BJ (cell line): ENCODE measurements around the gene SDHA. TPM values are rescaled to one million over a fixed set of nuclear protein-coding genes. Genes with fewer than 3 reads are reported as not detected.

Experiments used
- CTCF ChIA-PET: fragments of 350-600 bp; formaldehyde crosslinking; extraction: SDS; loops from one replicate; lab custom pipeline; 2021; ENCODE audit warnings: antibody characterized with exemption, inconsistent platforms; lab: Yijun Ruan, JAX
- POLR2A ChIA-PET: fragments of 300-600 bp; sonication (Branson Sonifier 250); formaldehyde crosslinking; extraction: SDS; loops from one replicate; lab custom pipeline; 2021; ENCODE audit warnings: antibody characterized with exemption; lab: Charles Lee
- DNase-seq: peaks from one replicate; pipeline ENCODE4 v3.0.0-alpha.2; 2011; ENCODE audit warnings: low read depth
- H3K27me3 ChIP-seq: 2 replicates; pipeline ENCODE4 v1.6.0; 2011; ENCODE audit warnings: low read length; ENCODE audit not compliant: control insufficient read depth, insufficient read depth
- H3K36me3 ChIP-seq: 2 replicates; pipeline ENCODE4 v1.5.1; 2011; ENCODE audit warnings: low read length; ENCODE audit not compliant: control insufficient read depth, insufficient read depth
- H3K4me3 ChIP-seq: 2 replicates; pipeline ENCODE4 v1.5.1; 2011; ENCODE audit warnings: low read depth, mild to moderate bottlenecking, control low read depth, low read length
- CTCF ChIP-seq: IDR thresholded peaks from 2 replicates; pipeline ENCODE4 v1.5.1; 2011; ENCODE audit warnings: low read depth, mild to moderate bottlenecking, control low read depth, inconsistent platforms, low read length, moderate library complexity; ENCODE audit not compliant: insufficient read depth
- polyA plus RNA-seq: library from polyadenylated mRNA; depleted of rRNA; stranded (reverse); fragments of >200 nt; gene quantifications from 2 replicates; pipeline ENCODE4 v1.2.3, GENCODE V29; 2011

The SDHA gene
- polyA plus RNA-seq, 1 experiment: 112 TPM

- DNase-seq: no peak
- Histone ChIP-seq H3K4me3 (no peak overlapping the region), H3K36me3 (peaks cover 2% of the 10 kb centered on the region; the same call in 1 of the 2 replicates), H3K27me3 (peaks cover 1% of the 10 kb centered on the region; the same call in 1 of the 2 replicates)
- no peak for TF ChIP-seq CTCF
- ChIA-PET CTCF (interaction anchor here (0.8 to 1.4 kb wide), 2 partner anchors 9 to 14 kb away, joined by 3 to 4 read pairs; no protein-coding TSS in a partner anchor), POLR2A (no interaction called here)
These were observed 43.1 kb upstream of the SDHA start for GRCh38 chr5:174876-175465.

- no peak for DNase-seq
- H3K27me3 ChIP-seq: peaks cover 4% of the 10 kb centered on the region
- H3K36me3 ChIP-seq: peaks cover 2% of the 10 kb centered on the region; the same call in 1 of the 2 replicates
- no peak overlapping the region for H3K4me3 ChIP-seq
- ChIA-PET POLR2A (no interaction called here), CTCF (no interaction called here)
- TF ChIP-seq CTCF: no peak
These were observed 41.8 kb upstream of the SDHA start for GRCh38 chr5:176296-176823.

- CTCF ChIA-PET: interaction anchor here (2.8 kb wide), 1 partner anchor 10 kb away, joined by 10 read pairs; no protein-coding TSS in a partner anchor
These were observed 40.0 kb upstream of the SDHA start for GRCh38 chr5:178110-178509.

GRCh38 chr5:179401-179800 is 38.7 kb upstream of the SDHA start:
- Histone ChIP-seq H3K36me3 (no peaks in the 10 kb centered on the region; the same call in 1 of the 2 replicates), H3K4me3 (no peak overlapping the region), H3K27me3 (peaks cover 3% of the 10 kb centered on the region)
- ChIA-PET POLR2A (no interaction called here), CTCF (interaction anchor here (2.8 kb wide), 1 partner anchor 9 kb away, joined by 10 read pairs; no protein-coding TSS in a partner anchor)
- DNase-seq: no peak
- no peak for TF ChIP-seq CTCF

More at GRCh38 chr5:178110-178509, 40.0 kb upstream of the SDHA start:
- POLR2A ChIA-PET: no interaction called here
- Histone ChIP-seq H3K4me3 (no peak overlapping the region), H3K36me3 (peaks cover 2% of the 10 kb centered on the region), H3K27me3 (peaks cover 4% of the 10 kb centered on the region)
- DNase-seq: no peak
- no peak for TF ChIP-seq CTCF

- ChIA-PET POLR2A (no interaction called here), CTCF (interaction anchor here (2.8 kb wide), 1 partner anchor 8 kb away, joined by 10 read pairs; no protein-coding TSS in a partner anchor)
- H3K27me3 ChIP-seq: peaks cover 3% of the 10 kb centered on the region
- DNase-seq: no peak
- TF ChIP-seq CTCF: no peak
- no peak overlapping the region for H3K4me3 ChIP-seq
- no peaks in the 10 kb centered on the region; the same call in 1 of the 2 replicates for H3K36me3 ChIP-seq
These were observed 37.7 kb upstream of the SDHA start for GRCh38 chr5:180286-180918.
